ENCODE data around the gene EPS8L3. TPM values are rescaled to one million over a fixed set of nuclear protein-coding genes. Genes with fewer than 3 reads are reported as not detected.

The EPS8L3 gene
- total and polyA plus RNA-seq, 9 of the 15 experiments (the other 6 are each of a cell fraction or from before 2014, with no cell fraction given) = 0.09 to 0.42 (median 0.14) TPM; not detected in 5

DNA sequence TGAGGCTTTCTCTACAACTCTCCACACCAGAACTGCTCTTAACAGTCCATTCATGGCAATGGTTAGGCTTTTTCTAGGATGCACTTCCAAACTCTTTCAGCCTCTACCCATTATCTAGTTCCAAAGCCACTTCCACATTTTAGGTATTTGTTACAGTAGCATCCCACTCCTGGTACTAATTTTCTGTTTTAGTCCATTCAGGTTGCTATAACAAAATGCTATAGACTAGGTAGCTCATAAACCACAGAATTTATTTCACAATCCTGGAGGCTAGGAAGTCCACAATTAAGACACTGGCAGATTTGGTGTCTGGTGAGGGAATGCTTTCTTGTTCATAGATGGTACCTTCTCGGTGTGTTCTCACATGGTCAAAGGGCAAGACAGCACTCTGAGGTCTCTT lies 17.3 kb upstream of the EPS8L3 start:
- POLR2A ChIA-PET = interaction anchor here (0.8 to 2.0 kb wide), 2 partner anchors 203 to 239 kb away, joined by 3 to 12 read pairs; partner anchors contain the start of gene AHCYL1
- DNase-seq (ENCODE audit: extremely low read depth in 1 of 4, low spot score in 3 of 4) (no peak), FAIRE-seq (no peak), ATAC-seq (no peak)
- Histone ChIP-seq H3K4me3 (no peak overlapping the region), H2AFZ (ENCODE audit: low read depth, low read length) (no peak overlapping the region), H3K27ac (ENCODE audit: extremely low read depth, low read depth, low read length) (no peak overlapping the region), H3K4me2 (ENCODE audit: insufficient read depth, low read length) (no peak overlapping the region), H3K79me2 (ENCODE audit: control insufficient read depth, insufficient read depth, low read length) (no peaks in the 10 kb centered on the region), H4K20me1 (replicated peaks; ENCODE audit: control insufficient read depth, insufficient read depth, low read length) (no peaks in the 10 kb centered on the region), H3K36me3 (ENCODE audit: control insufficient read depth, insufficient read depth, low read length) (no peaks in the 10 kb centered on the region), H3K9me3 (replicated peaks; ENCODE audit: control insufficient read depth, insufficient read depth, low read depth, low read length) (no peaks in the 10 kb centered on the region; the same call in none of the 2 replicates), H3K27me3 (ENCODE audit: control insufficient read depth in 2 of 2, insufficient read depth in 2 of 2, low read length in 2 of 2) (no peaks in the 10 kb centered on the region), H3K4me1 (replicated peaks in 1 of 2; ENCODE audit: control insufficient read depth in 2 of 2, insufficient read depth in 2 of 2, low read length in 2 of 2) (peaks cover 10% of the 10 kb centered on the region in 2 experiments; a peak in 3 of 5 replicates), H3K9ac (ENCODE audit: insufficient read depth in 1 of 2, low read depth in 2 of 2, low read length in 2 of 2) (no peak overlapping the region), H3K9me1 (ENCODE audit: control insufficient read depth, insufficient read depth, low read length) (no peaks in the 10 kb centered on the region)
- intact Hi-C loops (cut with micrococcal nuclease) (no loop called here), in situ Hi-C loops (cut with MboI) (no loop called here)
- CTCF ChIA-PET (ENCODE audit: low intra/inter-chr PET ratio) = no interaction called here
- BruUV-seq (replicated peaks) = no TSS peak
- TF ChIP-seq FOS (IDR thresholded peaks at IDR 0.05; ENCODE audit: extremely low read depth, insufficient read length) = no peak
- no peak for TF ChIP-seq CCAR2 (IDR thresholded peaks at IDR 0.05; ENCODE audit: low read depth, low read length)
- peak; percentile 55; the same call in 1 of the 2 replicates for TF ChIP-seq SPI1 (IDR thresholded peaks at IDR 0.05; ENCODE audit: borderline replicate concordance, low read depth, low read length)
- peak in 1 of 2 experiments; percentile 88; a peak in 2 of 3 replicates for TF ChIP-seq CBX3 (IDR thresholded peaks at IDR 0.05; ENCODE audit: borderline replicate concordance in 1 of 2, low read length in 2 of 2)
- TF ChIP-seq TRIM24 (IDR thresholded peaks at IDR 0.05) = peak in 1 of 2 experiments; percentile 32; a peak in 1 of 4 replicates
- TF ChIP-seq ZNF395 (CRISPR knock-in tag; IDR thresholded peaks at IDR 0.05) = no peak
- peak; percentile 99 for TF ChIP-seq ZNF707 (CRISPR knock-in tag; conservative IDR thresholded peaks at IDR 0.05)
- TF ChIP-seq ZNF280A (IDR thresholded peaks at IDR 0.05; ENCODE audit: low read depth, partially characterized antibody) = peak; percentile 40
- TF ChIP-seq TRIM28 (IDR thresholded peaks at IDR 0.05) = peak; percentile 75; the same call in 1 of the 2 replicates
- TF ChIP-seq STAT5A (IDR thresholded peaks at IDR 0.05; ENCODE audit: borderline replicate concordance, low read length) = no peak
- WGBS (ENCODE audit: insufficient coverage, low coverage, missing lambda C conversion rate) = 52% methylated on average over 1 of the region's 1 CpG
